ENCODE results near the gene PPP6R3.

DNA sequence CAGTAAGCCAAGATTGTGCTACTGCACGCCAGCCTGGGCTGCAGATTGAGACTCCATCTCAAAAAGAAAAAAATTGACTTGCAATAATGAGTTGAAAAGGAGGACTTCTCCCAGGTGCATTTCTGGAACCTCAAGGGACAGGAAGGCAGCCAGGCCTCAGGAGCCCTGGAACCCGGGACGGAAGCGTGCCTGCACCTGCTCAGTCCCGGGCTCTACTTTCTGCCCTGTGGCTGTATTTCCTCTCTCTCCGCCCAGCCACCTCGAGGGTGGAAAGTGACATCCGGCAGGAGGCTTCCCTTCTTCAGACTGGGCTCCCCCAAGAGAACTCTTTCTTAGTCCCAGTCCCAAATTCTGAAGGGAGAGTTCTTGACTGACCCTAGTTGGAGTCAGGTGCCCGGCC, 203.6 kb downstream of the PPP6R3 start:
- TF ChIP-seq EZH2phosphoT487 (IDR thresholded peaks at IDR 0.05; ENCODE audit: borderline replicate concordance, low read length): no peak
- TF ChIP-seq, protein P1, sequence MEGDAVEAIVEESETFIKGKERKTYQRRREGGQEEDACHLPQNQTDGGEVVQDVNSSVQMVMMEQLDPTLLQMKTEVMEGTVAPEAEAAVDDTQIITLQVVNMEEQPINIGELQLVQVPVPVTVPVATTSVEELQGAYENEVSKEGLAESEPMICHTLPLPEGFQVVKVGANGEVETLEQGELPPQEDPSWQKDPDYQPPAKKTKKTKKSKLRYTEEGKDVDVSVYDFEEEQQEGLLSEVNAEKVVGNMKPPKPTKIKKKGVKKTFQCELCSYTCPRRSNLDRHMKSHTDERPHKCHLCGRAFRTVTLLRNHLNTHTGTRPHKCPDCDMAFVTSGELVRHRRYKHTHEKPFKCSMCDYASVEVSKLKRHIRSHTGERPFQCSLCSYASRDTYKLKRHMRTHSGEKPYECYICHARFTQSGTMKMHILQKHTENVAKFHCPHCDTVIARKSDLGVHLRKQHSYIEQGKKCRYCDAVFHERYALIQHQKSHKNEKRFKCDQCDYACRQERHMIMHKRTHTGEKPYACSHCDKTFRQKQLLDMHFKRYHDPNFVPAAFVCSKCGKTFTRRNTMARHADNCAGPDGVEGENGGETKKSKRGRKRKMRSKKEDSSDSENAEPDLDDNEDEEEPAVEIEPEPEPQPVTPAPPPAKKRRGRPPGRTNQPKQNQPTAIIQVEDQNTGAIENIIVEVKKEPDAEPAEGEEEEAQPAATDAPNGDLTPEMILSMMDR (conservative IDR thresholded peaks at IDR 0.05; ENCODE audit: low read depth, low read length): no peak
- no peak for TF ChIP-seq EZH2 (IDR thresholded peaks at IDR 0.05; ENCODE audit: low read length, unreplicated experiment)

All from PC-3 (cell line).